IMR-90 (cell line): Measurements from ENCODE around the gene C19orf73. TPM values are rescaled to one million over a fixed set of nuclear protein-coding genes. Genes with fewer than 3 reads are reported as not detected.
"Not testable (repeated sequence)": the region's sequence is repeated elsewhere in the genome, so short reads cannot be mapped to it uniquely, and the experiment has no call there.

Source experiments
- ATAC-seq: fragments of 200-7000 bp; cut with Tn5 transposase; 2 replicates; pipeline ENCODE4 v1.9.1; 2020; ENCODE audit warnings: low read depth, mild to moderate bottlenecking, moderate library complexity
- BruUV-seq: library from RNA; stranded (reverse); fragments of 400-500 nt; replicated peaks from 2 replicates; lab custom pipeline; 2021; lab: Mats Ljungman, UMichigan
- CTCF ChIA-PET: fragments of 300-600 bp; formaldehyde crosslinking; extraction: SDS; loops from one replicate; lab custom pipeline; 2021; ENCODE audit warnings: antibody characterized with exemption; lab: Yijun Ruan, JAX
- POLR2A ChIA-PET: fragments of 300-600 bp; sonication (Branson Sonifier 250); formaldehyde crosslinking; loops from one replicate; lab custom pipeline; 2022; ENCODE audit warnings: antibody characterized with exemption; ENCODE audit not compliant: unreplicated experiment; lab: Charles Lee
- DNase-seq: peaks from one replicate; pipeline ENCODE4 v3.0.0; 2013
- H2AFZ ChIP-seq: replicated peaks from 2 replicates; pipeline ENCODE3; 2013; ENCODE audit warnings: low read length, mild to moderate bottlenecking; ENCODE audit not compliant: poor library complexity
- H2AK5ac ChIP-seq: 2 replicates; pipeline ENCODE4 v1.6.1; 2013; ENCODE audit warnings: low read depth, low read length, inconsistent platforms
- H2AK9ac ChIP-seq: replicated peaks from 2 replicates; pipeline ENCODE3; 2013; ENCODE audit warnings: mild to moderate bottlenecking, low read depth, low read length, moderate library complexity; ENCODE audit not compliant: poor library complexity
- H2BK120ac ChIP-seq: 2 replicates; pipeline ENCODE4 v1.6.1; 2013; ENCODE audit warnings: low read depth, low read length, inconsistent platforms
- H2BK15ac ChIP-seq: 3 replicates; pipeline ENCODE4 v1.6.1; 2013; ENCODE audit warnings: low read depth, low read length, inconsistent platforms
- H2BK20ac ChIP-seq: 2 replicates; pipeline ENCODE4 v1.6.1; 2013; ENCODE audit warnings: low read depth, mild to moderate bottlenecking, inconsistent platforms, low read length, moderate library complexity
- H2BK5ac ChIP-seq: 2 replicates; pipeline ENCODE4 v1.6.1; 2013; ENCODE audit warnings: mild to moderate bottlenecking, low read depth, low read length, inconsistent platforms; ENCODE audit not compliant: poor library complexity, severe bottlenecking
- H3K14ac ChIP-seq: replicated peaks from 2 replicates; pipeline ENCODE4 v1.6.1; 2013; ENCODE audit warnings: low read depth, low read length, inconsistent platforms
- H3K18ac ChIP-seq: 2 replicates; pipeline ENCODE4 v1.6.1; 2013; ENCODE audit warnings: low read depth, low read length, control low read depth
- H3K23ac ChIP-seq: 2 replicates; pipeline ENCODE4 v1.6.1; 2013; ENCODE audit warnings: low read depth, low read length, inconsistent platforms
- H3K27ac ChIP-seq: 2 replicates; pipeline ENCODE4 v1.5.1; 2013; ENCODE audit warnings: mild to moderate bottlenecking, control low read depth, low read length; ENCODE audit not compliant: insufficient read depth
- H3K27me3 ChIP-seq: 2 replicates; pipeline ENCODE4 v1.6.1; 2013; ENCODE audit warnings: low read length; ENCODE audit not compliant: control insufficient read depth, insufficient read depth
- H3K36me3 ChIP-seq: 2 replicates; pipeline ENCODE4 v1.6.1; 2013; ENCODE audit warnings: low read length, mixed read lengths; ENCODE audit not compliant: control insufficient read depth, insufficient read depth
- H3K4ac ChIP-seq: 2 replicates; pipeline ENCODE4 v1.6.1; 2013; ENCODE audit warnings: low read depth, low read length, inconsistent platforms
- H3K4me1 ChIP-seq: 2 replicates; pipeline ENCODE4 v1.6.1; 2013; ENCODE audit warnings: low read length, mixed read lengths; ENCODE audit not compliant: control insufficient read depth, insufficient read depth
- H3K4me2 ChIP-seq: 2 replicates; pipeline ENCODE4 v1.6.1; 2013; ENCODE audit warnings: low read depth, mild to moderate bottlenecking, control low read depth, low read length, moderate library complexity
- H3K4me3 ChIP-seq: 2 replicates; pipeline ENCODE4 v1.5.1; 2013; ENCODE audit warnings: low read depth, mild to moderate bottlenecking, control low read depth, low read length, moderate library complexity; ENCODE audit not compliant: insufficient read depth
- H3K56ac ChIP-seq: 2 replicates; pipeline ENCODE4 v1.6.1; 2013; ENCODE audit warnings: low read length, inconsistent platforms; ENCODE audit not compliant: insufficient read depth; ENCODE audit errors: extremely low read depth
- H3K79me1 ChIP-seq, 2 experiments: 2 replicates each; pipeline ENCODE4 v1.6.1; 2013; ENCODE audit warnings: low read length in 2 of 2, inconsistent platforms in 1 of 2, low read depth in 1 of 2
- H3K9ac ChIP-seq: 2 replicates; pipeline ENCODE4 v1.6.1; 2013; ENCODE audit warnings: low read depth, low read length, control low read depth
- H3K9me1 ChIP-seq: 2 replicates; pipeline ENCODE4 v1.6.1; 2013; ENCODE audit warnings: low read length, inconsistent platforms; ENCODE audit not compliant: insufficient read depth
- H3K9me3 ChIP-seq: 2 replicates; pipeline ENCODE4 v1.6.1; 2013; ENCODE audit warnings: low read length; ENCODE audit not compliant: control insufficient read depth, insufficient read depth
- H4K20me1 ChIP-seq: 2 replicates; pipeline ENCODE4 v1.6.1; 2013; ENCODE audit warnings: low read length, inconsistent platforms; ENCODE audit not compliant: insufficient read depth
- H4K5ac ChIP-seq: 2 replicates; pipeline ENCODE4 v1.6.1; 2013; ENCODE audit warnings: mild to moderate bottlenecking, low read depth, low read length, control low read depth
- H4K8ac ChIP-seq, 2 experiments: 2 replicates each; pipeline ENCODE4 v1.6.1; 2013; ENCODE audit warnings: low read depth in 2 of 2, low read length in 2 of 2, control low read depth in 1 of 2, inconsistent platforms in 1 of 2
- H4K91ac ChIP-seq: 2 replicates; pipeline ENCODE4 v1.6.1; 2013; ENCODE audit warnings: low read depth, low read length, inconsistent platforms; ENCODE audit not compliant: insufficient read depth
- CTCF ChIP-seq: conservative IDR thresholded peaks from 2 replicates; pipeline ENCODE4 v1.5.1; 2012; ENCODE audit warnings: mild to moderate bottlenecking, low read depth, low read length, improper control_type of control experiment
- RAD21 ChIP-seq: IDR thresholded peaks from 2 replicates; pipeline ENCODE4 v1.6.1; 2012; ENCODE audit warnings: low read length, improper control_type of control experiment
- SMC3 ChIP-seq: fragments of 150-350 bp; IDR thresholded peaks from 2 replicates; pipeline ENCODE4 v1.6.1; 2016; ENCODE audit warnings: low read depth, mild to moderate bottlenecking, antibody characterized with exemption, low read length, moderate library complexity
- WGBS, 2 experiments: methylation state at CpG; one replicate each; pipeline versions ENCODE4 v1.1.5 to v1.1.7; 2013; ENCODE audit warnings: missing lambda C conversion rate in 2 of 2; ENCODE audit not compliant: insufficient read length in 1 of 2; ENCODE audit errors: extremely low coverage in 2 of 2; 5-methylcytosine and 5-hydroxymethylcytosine counted together
- dilution Hi-C: fragments of 300-500 bp; cut with HindIII; formaldehyde crosslinking; loops from one replicate; pipeline ENCODE4 v1.14.3; 2018; ENCODE audit warnings: low sequenced_read_pairs; ENCODE audit not compliant: unreplicated experiment
- in situ Hi-C: fragments of 300-500 bp; cut with MboI; formaldehyde crosslinking; loops from 3 replicates; pipeline ENCODE4 v1.14.3; 2019; ENCODE audit warnings: low sequenced_read_pairs, inconsistent platforms, mixed read lengths
- intact Hi-C: fragments of 100-400 bp; cut with micrococcal nuclease; formaldehyde crosslinking; loops from 2 replicates; pipeline ENCODE4 v1.10.0; 2022
- polyA plus RNA-seq, 3 experiments: library from polyadenylated mRNA; depleted of rRNA; stranded (reverse); fragments of >200 nt; gene quantifications; 2 replicates each; pipeline ENCODE4 v1.2.3, GENCODE V29; 2012; ENCODE audit warnings: low replicate concordance in 1 of 3
- total RNA-seq: library from RNA; depleted of rRNA; stranded (reverse); fragments of >200 nt; gene quantifications from 2 replicates; pipeline ENCODE4 v1.2.3, GENCODE V29; 2012

The C19orf73 gene
- total and polyA plus RNA-seq, 2 of the 4 experiments (the other 2 are of a cell fraction) = 1.2 TPM; not detected in 1

- H3K18ac ChIP-seq, H3K4ac ChIP-seq, H2AK5ac ChIP-seq, H2BK120ac ChIP-seq, H3K27ac ChIP-seq, H4K91ac ChIP-seq, H4K20me1 ChIP-seq, BruUV-seq, H3K9me1 ChIP-seq, H3K56ac ChIP-seq, H2AK9ac ChIP-seq, H3K36me3 ChIP-seq, in situ Hi-C loops, POLR2A ChIA-PET, H3K23ac ChIP-seq, ATAC-seq, H3K14ac ChIP-seq, H2BK5ac ChIP-seq, H2BK20ac ChIP-seq, H3K4me2 ChIP-seq, dilution Hi-C loops, H4K5ac ChIP-seq, H3K9ac ChIP-seq, H3K4me1 ChIP-seq, H3K4me3 ChIP-seq, H2BK15ac ChIP-seq, H3K79me1 ChIP-seq, H4K8ac ChIP-seq, H2AFZ ChIP-seq: not testable (repeated sequence)
- peaks cover 32% of the 10 kb centered on the region for H3K27me3 ChIP-seq
- intact Hi-C loops = loop anchor here (1.0 to 5.0 kb wide), 2 partner anchors 70 to 83 kb away; partner anchors contain the start of genes GYS1 and RUVBL2
- no CpG with 5 or more reads among the region's 9 CpGs for WGBS, 2 experiments
- CTCF ChIA-PET = interaction anchor here (0.8 to 1.8 kb wide), 4 partner anchors 8 to 82 kb away, joined by 3 to 4 read pairs (median 4); partner anchors contain the start of genes CGB7, GYS1, NTF4 and RUVBL2
- DNase-seq = peak; percentile 51
- peak; percentile 58 for TF ChIP-seq CTCF
- TF ChIP-seq SMC3 = peak; percentile 51
- TF ChIP-seq RAD21 = peak; percentile 52
- peaks cover 13% of the 10 kb centered on the region for H3K9me3 ChIP-seq
These were observed 44.1 kb downstream of the C19orf73 start for GRCh38 chr19:49074869-49075268.
